T-cell (primary cell): ENCODE measurements around the gene FAM228B. TPM values are rescaled to one million over a fixed set of nuclear protein-coding genes. Genes with fewer than 3 reads are reported as not detected.
"Not testable (repeated sequence)": the region's sequence is repeated elsewhere in the genome, so short reads cannot be mapped to it uniquely, and the experiment has no call there.

Source experiments
- ATAC-seq, 4 experiments: fragments of 200-7000 bp in 3 of 4; fragments of 150-1000 bp in 1 of 4; cut with Tn5 transposase; replicated peaks in 1 of 4; 1 replicate in 3 of 4; 2 replicates in 1 of 4; pipeline ENCODE4 v1.10.0; 2021; ENCODE audit warnings: moderate library complexity in 3 of 4, mild to moderate bottlenecking in 2 of 4, moderate number of reproducible peaks in 1 of 4
- CTCF ChIA-PET, 2 donors: fragments of 300-600 bp; sonication (Branson Sonifier 250); formaldehyde crosslinking; loops; one replicate each; lab custom pipeline; 2022; ENCODE audit warnings: antibody characterized with exemption in 2 of 2; lab: Charles Lee
- POLR2A ChIA-PET, 2 donors: fragments of 300-600 bp; sonication (Branson Sonifier 250); formaldehyde crosslinking; loops; one replicate each; lab custom pipeline; 2022; ENCODE audit warnings: antibody characterized with exemption in 2 of 2; lab: Charles Lee
- DNase-seq, 35 experiments: peaks; one replicate each; pipeline versions ENCODE4 v3.0.0 to v3.0.0-alpha.2; 2013 to 2023
- H3K27ac ChIP-seq: one replicate; pipeline ENCODE4 v1.5.1; 2013; ENCODE audit warnings: low read length
- H3K27me3 ChIP-seq, 2 experiments: replicated peaks in 1 of 2; 1 replicate in 1 of 2; 2 replicates in 1 of 2; pipeline versions ENCODE4 v1.6.1 to v1.7.0; 2013; ENCODE audit warnings: low read length in 1 of 2, mixed read lengths in 1 of 2; ENCODE audit not compliant: control insufficient read depth in 2 of 2, insufficient read depth in 2 of 2; ENCODE audit errors: extremely low read depth in 1 of 2
- H3K36me3 ChIP-seq, 2 donors: 1 replicate in 1 of 2; 2 replicates in 1 of 2; pipeline versions ENCODE4 v1.6.1 to v1.7.0; 2013; ENCODE audit warnings: low read length in 1 of 2; ENCODE audit not compliant: control insufficient read depth in 2 of 2, insufficient read depth in 1 of 2; ENCODE audit errors: extremely low read depth in 1 of 2
- H3K4me1 ChIP-seq, 2 experiments: 1 replicate in 1 of 2; 2 replicates in 1 of 2; pipeline versions ENCODE4 v1.6.1 to v1.7.0; 2013; ENCODE audit warnings: low read length in 2 of 2, mixed read lengths in 1 of 2; ENCODE audit not compliant: insufficient read depth in 2 of 2, control insufficient read depth in 1 of 2; ENCODE audit errors: extremely low read depth in 1 of 2
- H3K4me3 ChIP-seq, 2 donors: 1 replicate in 1 of 2; 2 replicates in 1 of 2; pipeline versions ENCODE4 v1.5.1 to v1.7.0; 2013; ENCODE audit warnings: mild to moderate bottlenecking in 2 of 2, low read length in 1 of 2, moderate library complexity in 1 of 2; ENCODE audit not compliant: control insufficient read depth in 1 of 2; ENCODE audit errors: extremely low read depth in 1 of 2
- H3K9me3 ChIP-seq: 2 replicates; pipeline ENCODE4 v1.7.0; 2013
- H3K27ac Mint-ChIP-seq, 2 donors: one replicate each; pipeline ENCODE4 v1.8.0; 2020 to 2021; ENCODE audit warnings: mild to moderate bottlenecking in 2 of 2, mixed read lengths in 2 of 2
- H3K27me3 Mint-ChIP-seq, 2 donors: one replicate each; pipeline ENCODE4 v1.8.0; 2021 to 2022; ENCODE audit warnings: mixed read lengths in 2 of 2
- H3K36me3 Mint-ChIP-seq: one replicate; pipeline ENCODE4 v1.8.0; 2021; ENCODE audit warnings: mixed read lengths
- H3K4me1 Mint-ChIP-seq, 3 donors: one replicate each; pipeline ENCODE4 v1.8.0; 2020 to 2022; ENCODE audit warnings: mixed read lengths in 3 of 3, mild to moderate bottlenecking in 1 of 3
- H3K4me3 Mint-ChIP-seq, 3 donors: one replicate each; pipeline ENCODE4 v1.8.0; 2020 to 2022; ENCODE audit warnings: mild to moderate bottlenecking in 3 of 3, mixed read lengths in 3 of 3, moderate library complexity in 3 of 3
- H3K9me3 Mint-ChIP-seq, 3 donors: one replicate each; pipeline ENCODE4 v1.8.0; 2020 to 2022; ENCODE audit warnings: mixed read lengths in 3 of 3
- WGBS: methylation state at CpG from one replicate; pipeline ENCODE4 v1.1.5; 2013; ENCODE audit warnings: missing lambda C conversion rate; ENCODE audit not compliant: insufficient coverage; 5-methylcytosine and 5-hydroxymethylcytosine counted together
- total RNA-seq, 35 experiments: library from RNA in 6 of 35; stranded (reverse) in 6 of 35; fragments of 120-200 nt in 1 of 35; gene quantifications; one replicate each; pipeline versions ENCODE4 v1.2.1 to v1.2.4 and lab custom pipeline; 2013 to 2026

The FAM228B gene
- total RNA-seq, 5 donors from 2014 or later (not counting 1 experiment from before 2014, with no cell fraction given) = 16.4 to 24.7 (median 18.5) TPM

DNA sequence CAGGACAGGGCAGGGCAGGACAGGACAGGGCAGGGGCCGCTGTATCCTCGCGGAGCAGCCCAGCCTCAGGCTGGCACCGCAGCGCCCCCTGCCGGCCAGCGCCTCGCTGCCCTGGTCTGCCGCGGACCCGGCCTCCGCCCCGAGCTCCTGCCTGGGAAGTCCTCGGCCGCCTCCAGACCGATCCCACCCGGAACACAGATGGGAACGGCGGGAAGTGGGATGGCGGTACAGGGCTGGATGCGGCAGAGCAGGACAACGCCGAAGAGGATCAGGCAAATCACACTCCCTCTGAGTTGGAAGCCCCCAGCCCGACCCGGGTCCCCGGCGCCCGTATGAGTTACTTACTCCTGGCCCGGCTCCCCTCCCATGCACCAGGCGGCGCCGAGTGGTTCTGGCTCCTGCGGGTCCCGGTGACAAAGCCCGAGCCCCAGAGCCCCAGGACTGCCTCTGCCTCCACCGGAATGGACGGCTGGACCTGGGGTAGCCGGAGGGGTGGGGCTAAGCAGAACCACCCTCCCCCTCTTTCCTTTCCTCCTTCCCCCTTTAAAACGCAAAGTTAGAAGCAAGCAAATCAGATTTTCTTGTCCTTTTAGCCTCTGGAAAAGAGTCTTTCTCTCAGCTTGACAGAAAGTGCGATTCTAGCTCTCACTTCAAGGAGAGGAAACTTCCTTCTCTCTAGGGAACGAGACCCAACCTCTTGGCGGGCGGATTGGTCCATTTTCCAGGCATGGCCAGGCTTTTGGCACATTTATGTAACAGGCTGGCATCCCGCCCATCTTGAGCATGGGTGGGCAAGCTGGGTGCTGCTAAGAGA, 38.7 kb upstream of the FAM228B start, which contains the start of gene TP53I3:
TP53I3 (minus strand) TSS at position 449 of the 814 bp plus-strand sequence. CDS start 508 bp downstream, outside the sequence.
- H3K9me3 Mint-ChIP-seq = no peaks in the 10 kb centered on the region
- no peaks in the 10 kb centered on the region for H3K9me3 ChIP-seq
- ATAC-seq = peak; percentile 90 to 97 (median 96)
- H3K27ac ChIP-seq = peak within 1 kb of the TSS; percentile 9
- H3K27me3 Mint-ChIP-seq = no peaks in the 10 kb centered on the region
- under 1% methylated on average over 37 of the region's 44 CpGs for WGBS
- peaks cover 13 to 16% (median 15%) of the 10 kb centered on the region in 3 donors for H3K4me1 Mint-ChIP-seq
- peak within 1 kb of the TSS; percentile 55 to 61 for H3K4me3 ChIP-seq
- peaks cover 5% of the 10 kb centered on the region for H3K36me3 Mint-ChIP-seq
- DNase-seq = peak; percentile 36 to 91 (median 71)
- peaks cover 0 to 20% of the 10 kb centered on the region in 2 experiments for H3K4me1 ChIP-seq
- ChIA-PET POLR2A (no interaction called here), CTCF (interaction anchor here (0.5 to 3.0 kb wide), 16 partner anchors 8 to 508 kb away, joined by 3 to 55 read pairs (median 4); partner anchors contain the start of genes ATAD2B (in 1 of the 2), PFN4 (in 1 of the 2), SF3B6 (in 1 of the 2) and WDCP (in 1 of the 2))
- H3K36me3 ChIP-seq = peaks cover 0 to 6% of the 10 kb centered on the region in 2 donors
- H3K4me3 Mint-ChIP-seq = peak within 1 kb of the TSS; percentile 77 to 90 (median 82)
- peak within 1 kb of the TSS; percentile 52 to 61 for H3K27ac Mint-ChIP-seq
- peaks cover 0 to 3% of the 10 kb centered on the region in 2 experiments for H3K27me3 ChIP-seq

GRCh38 chr2:24085200-24085489, 38.1 kb upstream of the FAM228B start:
- peaks cover 0 to 3% of the 10 kb centered on the region in 2 experiments for H3K27me3 ChIP-seq
- Mint-ChIP-seq H3K4me3 (peak overlapping the region; percentile 77 to 90 (median 82)), H3K36me3 (peaks cover 5% of the 10 kb centered on the region), H3K9me3 (no peaks in the 10 kb centered on the region), H3K27ac (no peak overlapping the region), H3K27me3 (no peaks in the 10 kb centered on the region), H3K4me1 (peaks cover 13 to 16% (median 15%) of the 10 kb centered on the region in 3 donors)
- DNase-seq = no peak
- POLR2A ChIA-PET = no interaction called here
- 67% methylated on average over 8 of the region's 11 CpGs for WGBS
- no peaks in the 10 kb centered on the region for H3K9me3 ChIP-seq
- no peak for ATAC-seq
- peaks cover 0 to 6% of the 10 kb centered on the region in 2 donors for H3K36me3 ChIP-seq
- H3K4me3 ChIP-seq = no peak overlapping the region
- peaks cover 0 to 20% of the 10 kb centered on the region in 2 experiments for H3K4me1 ChIP-seq
- CTCF ChIA-PET = interaction anchor here (0.5 to 3.0 kb wide), 11 partner anchors 8 to 507 kb away, joined by 3 to 55 read pairs (median 6); partner anchors contain the start of genes ATAD2B (in 1 of the 2), PFN4 (in 1 of the 2), SF3B6 (in 1 of the 2) and WDCP (in 1 of the 2)
- no peak overlapping the region for H3K27ac ChIP-seq

DNA sequence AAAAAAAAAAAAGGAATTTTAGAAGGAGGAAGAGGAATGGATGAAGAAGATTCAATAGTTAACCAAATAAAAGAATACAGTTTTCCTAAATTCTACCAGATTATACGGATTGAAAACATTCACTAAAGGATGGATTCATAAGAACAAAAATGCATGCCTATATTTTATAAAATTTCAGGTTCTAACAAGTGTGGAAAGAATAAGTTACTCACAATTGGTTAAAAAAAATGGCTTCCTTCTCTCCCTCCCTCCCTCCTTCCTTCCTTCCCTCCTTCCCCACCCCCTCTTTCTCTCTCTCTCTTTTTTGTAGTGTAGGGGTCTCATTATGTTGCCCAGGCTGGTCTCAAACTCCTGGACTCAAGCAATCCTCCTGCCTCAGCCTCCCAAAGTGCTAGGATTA, 37.0 kb upstream of the FAM228B start:
- no peaks in the 10 kb centered on the region for H3K9me3 Mint-ChIP-seq
- Histone ChIP-seq H3K27me3 (peaks cover 0 to 3% of the 10 kb centered on the region in 2 experiments), H3K4me3 (no peak overlapping the region), H3K27ac (no peak overlapping the region), H3K36me3 (peaks cover 0 to 6% of the 10 kb centered on the region in 2 donors), H3K9me3 (no peaks in the 10 kb centered on the region), H3K4me1 (peaks cover 0 to 20% of the 10 kb centered on the region in 2 experiments)
- ChIA-PET POLR2A (no interaction called here), CTCF (no interaction called here)
- no CpG with 5 or more reads among the region's 1 CpG for WGBS
- no peaks in the 10 kb centered on the region for H3K27me3 Mint-ChIP-seq
- peaks cover 13 to 16% (median 15%) of the 10 kb centered on the region in 3 donors for H3K4me1 Mint-ChIP-seq
- peaks cover 9% of the 10 kb centered on the region for H3K36me3 Mint-ChIP-seq
- DNase-seq = no peak
- H3K4me3 Mint-ChIP-seq = peak overlapping the region in 1 of 3 donors; percentile 27
- H3K27ac Mint-ChIP-seq = no peak overlapping the region
- no peak for ATAC-seq

DNA sequence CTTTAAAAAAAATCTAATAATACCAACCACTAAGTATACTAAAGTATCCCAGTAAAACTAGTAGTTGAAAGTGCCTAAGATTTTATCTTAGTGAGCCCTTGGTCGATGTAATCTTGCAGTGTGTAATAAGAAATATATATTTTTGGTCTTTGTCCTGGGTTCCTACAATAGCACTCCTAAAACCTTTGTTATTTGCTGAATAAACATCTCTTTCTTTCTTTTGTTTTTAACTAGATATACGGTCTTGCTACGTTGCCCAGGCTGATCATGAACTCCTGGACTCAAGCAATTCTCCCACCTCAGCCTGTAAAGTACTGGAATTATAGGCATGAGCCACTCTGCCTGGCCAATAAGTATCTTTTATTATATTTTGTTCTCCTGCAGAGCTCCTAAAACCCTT, 36.2 kb upstream of the FAM228B start:
- Mint-ChIP-seq H3K27me3 (no peaks in the 10 kb centered on the region), H3K36me3 (peaks cover 6% of the 10 kb centered on the region), H3K9me3 (no peaks in the 10 kb centered on the region), H3K4me1 (peaks cover 13 to 16% (median 15%) of the 10 kb centered on the region in 3 donors), H3K27ac (no peak overlapping the region), H3K4me3 (no peak overlapping the region)
- H3K36me3 ChIP-seq = peaks cover 0 to 6% of the 10 kb centered on the region in 2 donors
- H3K9me3 ChIP-seq = no peaks in the 10 kb centered on the region
- no peak overlapping the region for H3K4me3 ChIP-seq
- CTCF ChIA-PET = interaction anchor here (0.7 to 1.3 kb wide), 2 partner anchors 10 kb away, joined by 3 read pairs; no protein-coding TSS in a partner anchor
- H3K27me3 ChIP-seq = peaks cover 0 to 3% of the 10 kb centered on the region in 2 experiments
- no peak for DNase-seq
- H3K4me1 ChIP-seq = peaks cover 0 to 20% of the 10 kb centered on the region in 2 experiments
- POLR2A ChIA-PET = interaction anchor here in 1 of 2 donors (0.6 kb wide), 1 partner anchor 106 kb away, joined by 3 read pairs; no protein-coding TSS in a partner anchor
- ATAC-seq = no peak
- H3K27ac ChIP-seq = no peak overlapping the region
- WGBS = no CpG with 5 or more reads among the region's 3 CpGs

- Histone ChIP-seq H3K27me3 (peaks cover 0 to 3% of the 10 kb centered on the region in 2 experiments), H3K36me3 (peaks cover 0 to 2% of the 10 kb centered on the region in 2 donors), H3K4me3 (no peak overlapping the region), H3K9me3 (no peaks in the 10 kb centered on the region), H3K27ac (no peak overlapping the region), H3K4me1 (peaks cover 0 to 13% of the 10 kb centered on the region in 2 experiments)
- CTCF ChIA-PET = no interaction called here
- H3K4me1 Mint-ChIP-seq = peaks cover 8 to 10% (median 8%) of the 10 kb centered on the region in 3 donors
- no peaks in the 10 kb centered on the region for H3K9me3 Mint-ChIP-seq
- no peak overlapping the region for H3K4me3 Mint-ChIP-seq
- ATAC-seq (no peak), DNase-seq (no peak)
- H3K36me3 Mint-ChIP-seq = peaks cover 15% of the 10 kb centered on the region
- 92% methylated on average over 2 of the region's 2 CpGs for WGBS
- no peaks in the 10 kb centered on the region for H3K27me3 Mint-ChIP-seq
- H3K27ac Mint-ChIP-seq = no peak overlapping the region
- POLR2A ChIA-PET = no interaction called here
Measured at GRCh38 chr2:24088821-24089359, 34.4 kb upstream of the FAM228B start.

GRCh38 chr2:24093270-24093669, 30.0 kb upstream of the FAM228B start:
- H3K36me3 Mint-ChIP-seq = peaks cover 43% of the 10 kb centered on the region
- H3K27ac ChIP-seq, H3K27me3 ChIP-seq, H3K4me3 ChIP-seq, H3K27ac Mint-ChIP-seq, DNase-seq, ATAC-seq, H3K4me1 Mint-ChIP-seq, H3K9me3 ChIP-seq, CTCF ChIA-PET, H3K4me3 Mint-ChIP-seq, H3K9me3 Mint-ChIP-seq, H3K4me1 ChIP-seq, H3K27me3 Mint-ChIP-seq: not testable (repeated sequence)
- peaks cover 0 to 17% of the 10 kb centered on the region in 2 donors for H3K36me3 ChIP-seq
- POLR2A ChIA-PET = interaction anchor here in 1 of 2 donors (0.6 kb wide), 1 partner anchor 54 kb away, joined by 5 read pairs; no protein-coding TSS in a partner anchor
- WGBS = no CpG with 5 or more reads among the region's 5 CpGs
